Measurements from ENCODE around the gene ISM1.

ISM1 gene

GRCh38 chr20:13220904-13221297 lies at the start of gene ISM1:
Gene ISM1, plus strand, starts transcription at chr20:13221274. Its CDS starts 503 bp downstream, at chr20:13221777.
- TF ChIP-seq, protein P1, sequence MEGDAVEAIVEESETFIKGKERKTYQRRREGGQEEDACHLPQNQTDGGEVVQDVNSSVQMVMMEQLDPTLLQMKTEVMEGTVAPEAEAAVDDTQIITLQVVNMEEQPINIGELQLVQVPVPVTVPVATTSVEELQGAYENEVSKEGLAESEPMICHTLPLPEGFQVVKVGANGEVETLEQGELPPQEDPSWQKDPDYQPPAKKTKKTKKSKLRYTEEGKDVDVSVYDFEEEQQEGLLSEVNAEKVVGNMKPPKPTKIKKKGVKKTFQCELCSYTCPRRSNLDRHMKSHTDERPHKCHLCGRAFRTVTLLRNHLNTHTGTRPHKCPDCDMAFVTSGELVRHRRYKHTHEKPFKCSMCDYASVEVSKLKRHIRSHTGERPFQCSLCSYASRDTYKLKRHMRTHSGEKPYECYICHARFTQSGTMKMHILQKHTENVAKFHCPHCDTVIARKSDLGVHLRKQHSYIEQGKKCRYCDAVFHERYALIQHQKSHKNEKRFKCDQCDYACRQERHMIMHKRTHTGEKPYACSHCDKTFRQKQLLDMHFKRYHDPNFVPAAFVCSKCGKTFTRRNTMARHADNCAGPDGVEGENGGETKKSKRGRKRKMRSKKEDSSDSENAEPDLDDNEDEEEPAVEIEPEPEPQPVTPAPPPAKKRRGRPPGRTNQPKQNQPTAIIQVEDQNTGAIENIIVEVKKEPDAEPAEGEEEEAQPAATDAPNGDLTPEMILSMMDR (conservative IDR thresholded peaks at IDR 0.05): no peak
- TF ChIP-seq ZFX (IDR thresholded peaks at IDR 0.05): no peak
- no peak within 1 kb of the TSS for H3K27ac ChIP-seq

DNA sequence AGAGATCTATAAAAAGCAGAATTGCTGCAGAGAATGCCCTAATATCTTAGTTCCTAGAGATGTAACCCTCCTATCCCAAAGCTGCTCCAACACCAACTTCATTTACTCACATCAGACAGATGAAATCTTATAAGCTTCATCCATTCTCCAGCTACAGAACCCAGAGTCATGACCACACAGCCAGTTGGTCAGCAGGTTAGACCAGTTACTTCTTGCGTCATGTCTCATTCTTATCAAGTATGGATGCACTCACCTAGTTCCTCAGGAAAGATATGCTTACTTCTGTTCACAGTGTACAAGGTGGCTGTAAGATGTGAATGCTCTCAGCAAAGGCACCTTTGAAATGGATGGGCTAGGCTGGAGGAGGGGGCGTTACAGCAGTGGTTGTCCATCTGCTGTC lies 47.9 kb upstream of the ISM1 start:
- TF ChIP-seq, protein P1 (conservative IDR thresholded peaks at IDR 0.05): no peak
- TF ChIP-seq ZFX (IDR thresholded peaks at IDR 0.05): no peak
- no peak overlapping the region for H3K27ac ChIP-seq

- H3K27ac ChIP-seq: no peak overlapping the region
- TF ChIP-seq ZFX (IDR thresholded peaks at IDR 0.05): no peak
- TF ChIP-seq, protein P1 (conservative IDR thresholded peaks at IDR 0.05): no peak
Observed at GRCh38 chr20:13174402-13174801, 46.7 kb upstream of the ISM1 start.

GRCh38 chr20:13180986-13181889 lies 39.8 kb upstream of the ISM1 start:
- no peak for TF ChIP-seq ZFX (IDR thresholded peaks at IDR 0.05)
- TF ChIP-seq, protein P1 (conservative IDR thresholded peaks at IDR 0.05): no peak
- no peak overlapping the region for H3K27ac ChIP-seq

DNA sequence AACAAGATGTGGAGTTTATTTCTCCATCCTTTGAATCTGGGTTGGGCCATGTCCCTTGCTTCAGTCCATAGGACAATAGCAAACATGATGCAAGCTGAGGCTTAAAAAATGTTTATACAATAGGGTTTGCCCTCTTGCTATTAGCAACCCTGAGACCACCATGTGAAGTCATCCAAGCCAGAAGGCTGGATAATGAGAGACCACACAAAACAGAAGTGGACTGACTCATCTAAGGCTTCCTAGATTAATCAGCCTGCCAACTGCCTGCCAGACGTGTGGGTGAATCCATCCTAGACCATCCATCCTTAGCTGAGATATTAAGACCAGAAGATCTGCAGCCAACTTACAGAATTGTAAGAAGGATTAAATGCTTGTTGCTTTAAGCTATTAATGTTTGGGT lies 38.1 kb upstream of the ISM1 start:
- no peak for TF ChIP-seq ZFX (IDR thresholded peaks at IDR 0.05)
- TF ChIP-seq, protein P1 (conservative IDR thresholded peaks at IDR 0.05): no peak
- H3K27ac ChIP-seq: no peak overlapping the region

DNA sequence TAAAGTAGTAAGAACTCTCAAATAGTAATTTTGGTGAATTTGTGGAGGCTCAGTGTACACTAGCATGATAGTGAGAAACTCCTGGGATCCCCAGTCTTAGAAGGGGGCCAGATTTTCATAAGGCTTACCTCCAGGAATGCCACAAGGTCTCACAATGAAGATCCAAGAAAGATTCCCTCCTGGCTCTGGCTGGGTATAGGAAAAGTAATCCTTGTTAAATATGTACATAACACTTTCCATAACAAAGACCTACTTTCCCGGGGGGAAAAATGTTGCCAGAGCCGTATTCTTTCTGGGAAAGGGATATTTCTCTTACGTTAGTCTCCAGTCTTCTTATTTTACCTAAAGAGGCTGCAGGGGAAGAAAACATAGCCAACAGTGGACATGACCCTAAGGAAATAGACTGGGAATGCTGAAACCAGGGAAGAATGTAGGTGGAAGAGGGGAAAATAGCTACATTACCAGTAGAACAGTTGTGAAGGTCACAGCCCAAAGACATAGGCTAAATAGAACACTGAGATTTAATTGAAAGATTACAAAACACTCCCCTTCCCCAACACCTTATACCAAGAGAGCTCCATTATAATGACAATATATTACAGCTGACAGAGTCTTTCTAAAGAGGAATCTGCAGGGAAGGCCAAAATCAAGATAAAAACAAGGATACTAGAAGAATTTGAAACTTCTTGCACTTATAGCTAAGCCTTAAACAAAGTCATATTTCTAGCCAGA lies 34.9 kb upstream of the ISM1 start:
- H3K27ac ChIP-seq: no peak overlapping the region
- no peak for TF ChIP-seq ZFX (IDR thresholded peaks at IDR 0.05)
- TF ChIP-seq, protein P1 (conservative IDR thresholded peaks at IDR 0.05): no peak

- TF ChIP-seq ZFX (IDR thresholded peaks at IDR 0.05): no peak
- TF ChIP-seq, protein P1 (conservative IDR thresholded peaks at IDR 0.05): no peak
- H3K27ac ChIP-seq: no peak overlapping the region
Observed at GRCh38 chr20:13187899-13188298, 33.2 kb upstream of the ISM1 start.
